GM12878 (cell line): ENCODE data around the gene DBNL.

ENCODE experiments used
- CBX3 ChIP-seq: fragments of 200-600 bp; sonication (generic); IDR thresholded peaks from 2 replicates; pipeline ENCODE4 v1.6.1; 2016; ENCODE audit warnings: low read depth, borderline replicate concordance
- CTCF ChIP-seq, 3 experiments: IDR thresholded peaks in 2 of 3; conservative IDR thresholded peaks in 1 of 3; 2 replicates each; pipeline ENCODE4 v1.5.1; 2011; ENCODE audit warnings: low read depth in 3 of 3, low read length in 3 of 3, mild to moderate bottlenecking in 3 of 3, control low read depth in 2 of 3, moderate library complexity in 2 of 3, inconsistent platforms in 1 of 3, mixed read lengths in 1 of 3; ENCODE audit not compliant: control insufficient read depth in 2 of 3, insufficient read depth in 1 of 3; ENCODE audit errors: extremely low read depth in 1 of 3
- EP300 ChIP-seq, 2 experiments: fragments of 150-350 bp in 1 of 2; IDR thresholded peaks; 2 replicates each; pipeline ENCODE4 v1.6.1; 2011 to 2012; ENCODE audit warnings: low read depth in 2 of 2, low read length in 2 of 2, borderline replicate concordance in 1 of 2, improper control_type of control experiment in 1 of 2, inconsistent platforms in 1 of 2; ENCODE audit not compliant: control insufficient read depth in 1 of 2
- HDAC2 ChIP-seq: fragments of 200-600 bp; sonication (generic); IDR thresholded peaks from 2 replicates; pipeline ENCODE4 v1.6.1; 2017
- USF1 ChIP-seq: IDR thresholded peaks from 2 replicates; pipeline ENCODE4 v1.6.1; 2011; ENCODE audit warnings: borderline replicate concordance, low read depth, mild to moderate bottlenecking, moderate library complexity, mixed read lengths, low read length; ENCODE audit not compliant: insufficient read depth; ENCODE audit errors: extremely low read length
- YY1 ChIP-seq: IDR thresholded peaks from 2 replicates; pipeline ENCODE4 v1.6.1; 2011; ENCODE audit warnings: low read depth, mild to moderate bottlenecking, low read length

GRCh38 chr7:44057181-44057848, 12.8 kb downstream of the DBNL start:
- TF ChIP-seq YY1 (no peak), EP300 (IDR thresholded peaks at IDR 0.05; ENCODE audit: borderline replicate concordance in 1 of 2, control insufficient read depth in 1 of 2, low read depth in 2 of 2, low read length in 2 of 2) (no peak), CTCF (IDR thresholded peaks at IDR 0.05 in 2 of 3, conservative IDR thresholded peaks at IDR 0.05 in 1 of 3; ENCODE audit: control insufficient read depth in 2 of 3, extremely low read depth in 1 of 3, insufficient read depth in 1 of 3, low read depth in 3 of 3, low read length in 3 of 3) (no peak), USF1 (no peak), HDAC2 (no peak), CBX3 (no peak)
